ENCODE data around the gene OTOA.

GRCh38 chr16:21646091-21646490, 17.7 kb upstream of the OTOA start:
- no peak for TF ChIP-seq POLR2A (IDR thresholded peaks at IDR 0.05)
- no peak for TF ChIP-seq CTCF (IDR thresholded peaks at IDR 0.05)

Data from transverse colon (tissue), 3 donors.